ENCODE data around the gene FASLG.

FASLG gene

GRCh38 chr1:172679000-172679772 lies 20.3 kb downstream of the FASLG start:
- TF ChIP-seq EZH2 (IDR thresholded peaks at IDR 0.05; ENCODE audit: borderline replicate concordance, low read length) (no peak), CTCF (IDR thresholded peaks at IDR 0.05; ENCODE audit: low read length) (no peak)
- H3K9me3 ChIP-seq (ENCODE audit: low read length): no peaks in the 10 kb centered on the region
- H3K27me3 ChIP-seq (ENCODE audit: insufficient read depth, low read length): no peaks in the 10 kb centered on the region
- H3K4me1 ChIP-seq (ENCODE audit: insufficient read depth, low read length, severe bottlenecking): no peaks in the 10 kb centered on the region
- no peak overlapping the region for H3K4me2 ChIP-seq (ENCODE audit: low read length)
- H3K4me3 ChIP-seq (ENCODE audit: low read depth, low read length, poor library complexity, severe bottlenecking): no peak overlapping the region
- no peaks in the 10 kb centered on the region for H4K20me1 ChIP-seq (ENCODE audit: insufficient read depth, low read length)
- H2AFZ ChIP-seq (ENCODE audit: low read length): no peak overlapping the region
- H3F3A ChIP-seq (ENCODE audit: insufficient read depth, low read length): no peaks in the 10 kb centered on the region
- H3K79me2 ChIP-seq (ENCODE audit: insufficient read depth, low read length): no peaks in the 10 kb centered on the region
- H3K9me2 ChIP-seq (ENCODE audit: low read depth, low read length): no peaks in the 10 kb centered on the region
- no peak overlapping the region for H3K9ac ChIP-seq (ENCODE audit: low read length)
- H3K36me3 ChIP-seq (ENCODE audit: insufficient read depth, low read length): no peaks in the 10 kb centered on the region; the same call in 1 of the 2 replicates
- H3K27ac ChIP-seq (ENCODE audit: low read depth, low read length, poor library complexity, severe bottlenecking): no peak overlapping the region

DNA sequence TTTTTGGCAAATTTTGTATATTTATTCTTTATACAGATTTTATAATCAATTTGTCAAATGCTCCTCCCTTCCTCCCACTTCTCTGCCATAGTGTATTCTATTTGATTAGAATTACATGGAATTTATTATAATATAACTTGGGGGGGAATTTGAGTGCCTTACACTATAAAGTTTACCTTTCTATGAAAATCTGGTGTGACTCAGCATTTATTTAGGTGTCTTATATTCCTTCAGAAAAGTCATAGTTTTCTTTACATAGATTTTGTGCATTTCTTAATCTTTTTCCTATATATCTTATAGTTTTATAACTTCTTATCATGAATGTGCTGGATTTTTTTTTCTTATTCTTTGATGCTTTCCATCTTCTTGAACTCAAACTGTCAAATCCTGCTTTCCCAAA lies 21.3 kb downstream of the FASLG start:
- H3K27me3 ChIP-seq (ENCODE audit: insufficient read depth, low read length): no peaks in the 10 kb centered on the region
- no peaks in the 10 kb centered on the region for H3K79me2 ChIP-seq (ENCODE audit: insufficient read depth, low read length)
- no peaks in the 10 kb centered on the region for H4K20me1 ChIP-seq (ENCODE audit: insufficient read depth, low read length)
- H3K9me2 ChIP-seq (ENCODE audit: low read depth, low read length): no peaks in the 10 kb centered on the region
- H3K36me3 ChIP-seq (ENCODE audit: insufficient read depth, low read length): no peaks in the 10 kb centered on the region; the same call in 1 of the 2 replicates
- no peak overlapping the region for H3K9ac ChIP-seq (ENCODE audit: low read length)
- H3K4me1 ChIP-seq (ENCODE audit: insufficient read depth, low read length, severe bottlenecking): no peaks in the 10 kb centered on the region
- H3K4me3 ChIP-seq (ENCODE audit: low read depth, low read length, poor library complexity, severe bottlenecking): no peak overlapping the region
- no peaks in the 10 kb centered on the region for H3F3A ChIP-seq (ENCODE audit: insufficient read depth, low read length)
- TF ChIP-seq EZH2 (IDR thresholded peaks at IDR 0.05; ENCODE audit: borderline replicate concordance, low read length): no peak
- no peak for TF ChIP-seq CTCF (IDR thresholded peaks at IDR 0.05; ENCODE audit: low read length)
- H2AFZ ChIP-seq (ENCODE audit: low read length): no peak overlapping the region
- H3K9me3 ChIP-seq (ENCODE audit: low read length): no peaks in the 10 kb centered on the region
- H3K27ac ChIP-seq (ENCODE audit: low read depth, low read length, poor library complexity, severe bottlenecking): no peak overlapping the region
- H3K4me2 ChIP-seq (ENCODE audit: low read length): no peak overlapping the region

DNA sequence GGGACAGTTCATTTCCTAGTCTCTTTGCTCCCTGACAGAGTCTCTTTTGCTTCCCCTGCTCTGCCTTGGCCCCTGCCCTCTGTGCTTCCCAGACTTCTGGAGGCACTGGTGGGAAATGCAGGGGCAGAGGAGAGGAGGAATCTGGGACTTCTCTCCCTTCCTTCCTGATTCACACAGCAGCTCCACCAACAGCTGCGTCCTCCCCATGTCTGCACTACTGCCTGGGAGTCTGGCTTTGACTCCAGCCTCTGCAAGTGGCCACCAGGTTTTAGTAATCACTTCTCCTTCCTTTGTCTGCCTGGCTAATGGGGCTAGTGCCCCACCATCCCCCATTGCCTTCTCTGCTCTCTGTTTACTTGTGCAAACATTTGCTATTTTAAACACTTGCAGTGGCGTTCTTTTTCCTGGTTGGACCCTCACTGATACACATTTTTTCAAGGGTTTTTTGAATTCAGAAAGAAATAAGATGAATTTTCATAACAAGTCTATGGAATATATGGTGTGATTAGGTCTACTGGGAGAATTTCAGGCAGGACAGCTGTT lies 21.9 kb downstream of the FASLG start:
- Histone ChIP-seq H3K36me3 (ENCODE audit: insufficient read depth, low read length) (no peaks in the 10 kb centered on the region; the same call in 1 of the 2 replicates), H3K27me3 (ENCODE audit: insufficient read depth, low read length) (no peaks in the 10 kb centered on the region), H3K9me3 (ENCODE audit: low read length) (no peaks in the 10 kb centered on the region), H3F3A (ENCODE audit: insufficient read depth, low read length) (no peaks in the 10 kb centered on the region), H4K20me1 (ENCODE audit: insufficient read depth, low read length) (no peaks in the 10 kb centered on the region), H3K27ac (ENCODE audit: low read depth, low read length, poor library complexity, severe bottlenecking) (no peak overlapping the region), H3K4me1 (ENCODE audit: insufficient read depth, low read length, severe bottlenecking) (no peaks in the 10 kb centered on the region), H3K79me2 (ENCODE audit: insufficient read depth, low read length) (no peaks in the 10 kb centered on the region), H2AFZ (ENCODE audit: low read length) (no peak overlapping the region), H3K4me3 (ENCODE audit: low read depth, low read length, poor library complexity, severe bottlenecking) (no peak overlapping the region), H3K9ac (ENCODE audit: low read length) (no peak overlapping the region), H3K9me2 (ENCODE audit: low read depth, low read length) (no peaks in the 10 kb centered on the region), H3K4me2 (ENCODE audit: low read length) (no peak overlapping the region)
- TF ChIP-seq EZH2 (IDR thresholded peaks at IDR 0.05; ENCODE audit: borderline replicate concordance, low read length) (no peak), CTCF (IDR thresholded peaks at IDR 0.05; ENCODE audit: low read length) (no peak)
